Panc1 (cell line): ENCODE data around the gene LRIG2.

Experiments
- POLR2AphosphoS5 ChIP-seq: IDR thresholded peaks from 2 replicates; pipeline ENCODE4 v1.6.1; 2012; ENCODE audit warnings: mild to moderate bottlenecking, low read depth, low read length, moderate library complexity
- TF ChIP-seq, protein P1 (sequence below): fragments of 450-650 bp; IDR thresholded peaks from 2 replicates; pipeline ENCODE4 v1.5.1; 2017; ENCODE audit warnings: mild to moderate bottlenecking

DNA sequence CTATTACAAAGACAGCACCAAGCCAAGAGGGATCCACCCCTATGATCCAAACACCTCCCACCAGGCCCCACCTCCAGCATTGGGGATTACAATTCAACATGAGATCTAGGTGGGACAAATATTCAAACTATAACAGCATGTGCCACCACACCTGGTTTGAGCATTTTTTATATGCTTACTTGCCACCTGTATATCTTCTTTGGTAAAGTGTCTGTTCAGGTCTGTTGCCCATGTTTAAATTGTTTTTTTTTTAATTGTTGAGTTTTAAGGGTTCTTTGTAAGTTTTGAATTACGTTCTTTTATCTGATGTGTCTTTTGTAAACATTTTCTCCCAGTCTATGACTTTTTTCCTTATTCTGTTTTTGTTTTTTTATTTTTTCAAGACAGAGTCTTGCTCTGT is 83.4 kb downstream of the LRIG2 start:
- TF ChIP-seq, protein P1, sequence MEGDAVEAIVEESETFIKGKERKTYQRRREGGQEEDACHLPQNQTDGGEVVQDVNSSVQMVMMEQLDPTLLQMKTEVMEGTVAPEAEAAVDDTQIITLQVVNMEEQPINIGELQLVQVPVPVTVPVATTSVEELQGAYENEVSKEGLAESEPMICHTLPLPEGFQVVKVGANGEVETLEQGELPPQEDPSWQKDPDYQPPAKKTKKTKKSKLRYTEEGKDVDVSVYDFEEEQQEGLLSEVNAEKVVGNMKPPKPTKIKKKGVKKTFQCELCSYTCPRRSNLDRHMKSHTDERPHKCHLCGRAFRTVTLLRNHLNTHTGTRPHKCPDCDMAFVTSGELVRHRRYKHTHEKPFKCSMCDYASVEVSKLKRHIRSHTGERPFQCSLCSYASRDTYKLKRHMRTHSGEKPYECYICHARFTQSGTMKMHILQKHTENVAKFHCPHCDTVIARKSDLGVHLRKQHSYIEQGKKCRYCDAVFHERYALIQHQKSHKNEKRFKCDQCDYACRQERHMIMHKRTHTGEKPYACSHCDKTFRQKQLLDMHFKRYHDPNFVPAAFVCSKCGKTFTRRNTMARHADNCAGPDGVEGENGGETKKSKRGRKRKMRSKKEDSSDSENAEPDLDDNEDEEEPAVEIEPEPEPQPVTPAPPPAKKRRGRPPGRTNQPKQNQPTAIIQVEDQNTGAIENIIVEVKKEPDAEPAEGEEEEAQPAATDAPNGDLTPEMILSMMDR = no peak
- TF ChIP-seq POLR2AphosphoS5 = no peak
